Midbrain (tissue), 1 donor: Measurements from ENCODE around the gene NGLY1.

Source experiments
- DNase-seq: peaks from one replicate; lab custom pipeline; 2025; lab: John Stamatoyannopoulos, UW

NGLY1 gene

DNA sequence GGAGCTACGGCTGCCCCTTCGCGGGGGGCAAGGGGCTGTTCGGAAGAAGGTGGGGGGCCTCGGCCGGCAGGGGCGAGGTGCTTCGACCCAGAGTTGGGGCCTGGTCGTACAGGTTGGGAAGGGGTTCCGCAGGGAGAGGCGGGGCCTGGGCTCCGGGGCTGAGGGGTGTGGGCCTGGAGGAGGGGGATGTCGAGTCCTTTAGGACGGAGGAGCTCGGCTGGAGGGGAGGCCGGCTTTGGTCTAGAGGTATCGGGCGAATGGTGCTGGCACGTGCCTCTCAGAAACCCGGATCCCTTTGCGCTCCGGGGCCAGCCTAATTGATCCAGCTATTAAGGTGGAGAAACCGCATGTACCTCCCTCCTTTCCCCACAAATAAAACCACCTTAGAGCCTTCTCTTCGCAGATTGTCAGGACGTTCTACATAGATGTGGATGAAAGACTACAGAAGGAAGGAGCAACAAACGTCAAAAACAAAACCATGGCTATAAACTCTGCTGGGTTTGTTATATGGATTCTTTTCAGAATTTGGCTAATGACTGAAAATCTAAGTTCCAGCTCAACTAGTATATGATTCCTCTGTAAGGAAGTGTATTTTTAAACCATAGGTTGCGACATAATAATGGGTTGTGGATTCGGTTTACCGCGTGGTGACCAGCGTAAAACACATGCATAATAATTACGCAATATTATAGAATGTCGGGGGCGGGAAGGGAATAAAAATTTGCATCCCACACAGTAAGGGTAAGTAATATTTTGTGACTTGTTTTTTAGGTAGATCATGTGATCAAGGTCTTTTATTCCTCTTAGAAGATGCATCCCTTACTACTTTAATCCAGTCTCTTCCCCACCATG lies 644 bp upstream of the NGLY1 start:
- no peak for DNase-seq

DNA sequence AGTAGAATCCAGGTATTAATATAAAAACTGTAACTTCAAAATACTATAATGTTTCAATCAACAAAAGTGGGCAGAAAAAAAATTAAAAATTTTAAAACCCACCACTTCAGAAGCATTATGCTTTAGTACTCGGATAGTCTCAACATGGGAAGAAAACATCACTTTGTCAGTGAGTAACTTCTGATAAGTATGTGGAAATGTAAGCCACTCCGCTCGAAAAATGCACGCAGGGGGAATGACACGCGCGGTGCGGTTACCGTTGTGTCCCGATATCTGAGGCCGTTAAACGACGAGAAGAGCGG lies 656 bp downstream of the NGLY1 start:
- no peak for DNase-seq

DNA sequence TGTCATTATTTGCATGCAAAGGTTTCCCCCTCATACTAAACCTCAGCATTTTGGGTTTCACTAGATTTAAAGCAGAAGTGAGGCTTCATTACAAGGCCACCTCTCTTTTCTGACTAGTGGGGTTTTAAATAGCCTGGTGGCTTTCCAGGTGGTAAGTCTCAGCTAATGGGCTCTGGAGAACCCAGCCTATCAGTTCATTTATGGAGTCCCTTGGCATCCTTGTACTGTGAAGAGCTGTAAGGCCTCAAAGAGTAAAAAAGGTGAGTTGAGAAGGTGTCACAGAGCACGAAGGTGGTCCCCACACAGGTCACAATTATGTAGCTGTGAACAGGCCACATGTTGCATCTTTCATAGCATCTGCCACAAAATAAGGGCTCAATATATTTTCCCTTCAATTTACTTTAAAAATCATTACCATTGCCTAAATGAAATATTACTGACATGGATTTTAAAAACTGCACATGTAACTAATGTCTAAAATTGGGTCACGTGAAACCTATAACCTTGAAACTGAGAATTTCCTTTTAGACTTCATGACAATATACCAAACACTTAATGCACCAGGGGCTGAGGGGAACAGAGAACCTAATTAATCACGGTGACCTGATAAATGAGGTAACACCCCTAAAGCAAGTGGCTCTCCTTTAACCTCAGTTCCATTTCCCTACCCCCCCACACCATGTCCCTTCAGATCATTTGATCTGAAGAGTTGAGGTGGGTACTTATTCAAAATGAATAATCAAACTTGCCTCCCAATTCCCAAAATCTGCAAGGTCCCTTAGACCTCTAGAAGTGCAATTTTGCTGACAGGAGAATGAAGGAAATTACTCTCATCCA lies 1.3 kb downstream of the NGLY1 start:
- DNase-seq = no peak

DNA sequence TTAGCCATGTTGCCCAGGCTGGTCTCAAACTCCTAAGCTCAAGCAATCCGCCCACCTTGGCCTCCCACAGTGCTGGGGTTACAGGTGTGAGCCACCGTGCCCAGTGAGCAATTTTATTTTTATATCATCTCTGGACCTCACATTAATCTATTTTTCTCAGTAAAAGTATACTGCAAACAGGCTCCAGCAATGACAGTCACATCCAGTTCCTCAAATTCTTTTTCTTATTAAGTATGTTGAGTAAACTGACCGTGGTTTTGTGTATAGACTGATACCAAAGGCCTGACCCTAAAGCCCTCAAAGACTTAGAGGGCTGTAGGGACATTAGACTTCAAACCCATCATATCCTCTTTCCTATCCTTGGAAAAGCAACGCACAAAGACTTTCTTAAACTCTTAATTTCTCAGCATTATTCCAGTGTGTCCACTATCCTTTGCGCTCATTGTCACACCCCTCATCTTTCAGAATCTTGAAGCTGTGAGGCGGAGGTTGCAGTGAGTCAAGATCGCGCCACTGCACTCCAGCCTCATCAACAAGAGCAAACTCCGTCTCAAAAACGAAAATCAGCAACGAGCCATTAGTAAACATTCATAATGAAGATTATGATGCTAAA lies 2.0 kb downstream of the NGLY1 start:
- DNase-seq = no peak

DNA sequence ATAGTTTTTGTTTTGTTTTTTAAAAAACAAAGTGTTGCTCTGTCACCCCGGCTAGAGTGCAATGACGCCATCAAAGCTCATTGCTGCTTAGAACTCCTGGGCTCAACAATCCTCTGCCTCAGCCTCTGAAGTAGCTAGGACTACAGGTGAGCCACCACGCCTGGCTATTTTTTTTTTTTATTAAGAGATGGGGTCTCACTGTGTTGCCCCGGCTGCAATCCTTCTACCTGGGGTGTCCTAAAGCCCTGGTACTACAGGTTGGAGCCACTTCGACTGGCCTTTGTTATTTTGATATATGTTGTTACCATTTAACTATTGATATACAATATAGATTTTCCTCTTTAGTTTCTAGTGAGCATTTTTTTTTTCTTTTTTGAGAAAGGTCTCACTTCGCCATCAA lies 2.6 kb downstream of the NGLY1 start:
- no peak for DNase-seq

DNA sequence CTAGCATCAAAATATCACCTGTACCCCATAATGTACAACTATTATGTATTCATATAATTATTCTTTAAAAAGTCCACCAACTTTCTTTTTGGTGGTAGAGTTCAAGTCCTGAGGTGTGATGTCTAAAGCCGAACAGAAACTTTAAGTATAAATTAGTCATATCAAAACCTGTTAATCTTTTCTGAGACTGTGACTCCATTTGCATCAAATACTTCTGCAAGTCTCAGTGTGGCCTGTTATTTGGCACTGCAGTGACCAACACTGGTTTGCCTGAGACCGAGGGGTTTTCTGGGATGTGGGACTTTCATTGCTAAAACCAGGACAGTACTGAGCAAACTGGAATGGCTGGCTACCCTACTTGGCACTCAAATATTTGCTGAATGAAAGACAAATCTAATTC lies 7.3 kb downstream of the NGLY1 start:
- no peak for DNase-seq

DNA sequence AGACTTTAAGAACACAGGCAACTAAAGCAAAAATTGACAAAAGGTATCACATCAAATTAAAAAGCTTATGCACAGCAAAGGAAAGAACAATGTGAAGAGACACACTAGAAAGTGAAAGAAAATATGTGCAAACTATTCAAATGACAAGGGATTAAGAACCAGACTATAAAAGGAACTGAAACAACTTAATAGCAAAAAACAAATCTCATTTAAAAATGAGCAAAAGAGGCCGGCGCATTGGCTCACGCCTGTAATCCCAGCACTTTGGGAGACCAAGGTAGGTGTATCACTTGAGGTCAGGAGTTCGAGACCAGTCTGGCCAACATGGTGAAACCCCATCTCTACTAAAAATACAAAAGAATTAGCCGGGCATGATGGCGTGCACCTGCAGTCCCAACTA lies 14.4 kb downstream of the NGLY1 start:
- no peak for DNase-seq

DNA sequence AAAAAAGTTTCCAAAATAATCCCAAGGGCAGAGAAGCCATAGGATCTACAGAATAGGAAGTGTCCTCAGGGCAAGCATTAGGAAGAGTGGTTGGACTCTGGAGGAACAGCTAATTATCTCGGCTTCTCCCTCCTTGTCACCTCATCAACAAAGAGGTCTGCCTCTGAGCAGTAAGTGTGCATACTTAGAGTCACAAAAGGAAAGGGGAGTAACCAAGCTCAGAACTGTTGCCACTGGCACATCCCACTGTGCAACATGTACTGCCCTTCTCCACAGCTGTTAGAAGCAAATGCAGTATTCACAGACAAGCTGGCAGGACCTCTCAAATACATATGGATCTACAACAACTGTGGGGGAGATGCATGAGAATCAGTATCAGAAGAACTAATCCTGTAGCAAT lies 31.5 kb downstream of the NGLY1 start:
- no peak for DNase-seq

DNA sequence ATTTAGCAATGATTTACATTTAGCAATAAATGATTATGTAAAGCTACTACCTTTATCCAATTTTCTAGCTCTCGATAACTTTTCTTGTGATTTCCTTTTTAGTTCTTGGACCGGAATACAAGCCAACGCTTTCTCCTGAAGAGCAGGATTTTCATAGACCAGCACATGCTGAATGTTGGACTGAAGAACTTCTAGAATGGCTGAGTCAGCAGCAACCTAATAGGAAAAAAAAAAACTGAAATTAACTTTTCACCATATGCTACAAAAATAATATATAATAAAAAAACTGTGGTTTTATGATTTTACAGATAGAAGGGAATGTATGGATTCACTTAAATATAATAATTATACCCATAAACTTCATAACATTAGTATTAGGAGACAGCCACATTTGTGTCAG lies 32.2 kb downstream of the NGLY1 start:
- no peak for DNase-seq

DNA sequence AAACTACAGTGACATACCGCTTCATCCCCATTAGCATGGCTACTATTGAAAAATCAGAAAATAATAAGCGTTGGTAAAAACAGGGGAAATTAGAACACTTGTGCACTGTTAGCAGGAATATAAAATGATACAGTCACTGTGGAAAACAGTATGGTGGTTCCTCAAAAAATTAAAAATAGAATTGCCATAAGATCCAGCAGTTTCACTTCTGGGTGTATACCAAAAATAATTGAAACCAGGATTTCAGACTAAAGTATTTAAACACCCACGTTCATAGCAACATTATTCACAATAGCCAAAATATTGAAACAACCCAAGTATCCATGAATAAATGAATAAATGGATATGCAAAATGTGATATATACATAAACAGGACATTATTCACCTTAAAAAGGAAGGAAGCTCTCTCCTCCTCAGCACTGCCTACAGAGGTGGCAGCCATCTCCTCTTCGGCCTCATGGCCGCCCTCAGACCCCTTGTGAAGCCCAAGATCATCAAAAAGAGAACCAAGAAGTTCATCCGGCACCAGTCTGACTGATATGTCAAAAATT lies 34.1 kb downstream of the NGLY1 start:
- DNase-seq = no peak

DNA sequence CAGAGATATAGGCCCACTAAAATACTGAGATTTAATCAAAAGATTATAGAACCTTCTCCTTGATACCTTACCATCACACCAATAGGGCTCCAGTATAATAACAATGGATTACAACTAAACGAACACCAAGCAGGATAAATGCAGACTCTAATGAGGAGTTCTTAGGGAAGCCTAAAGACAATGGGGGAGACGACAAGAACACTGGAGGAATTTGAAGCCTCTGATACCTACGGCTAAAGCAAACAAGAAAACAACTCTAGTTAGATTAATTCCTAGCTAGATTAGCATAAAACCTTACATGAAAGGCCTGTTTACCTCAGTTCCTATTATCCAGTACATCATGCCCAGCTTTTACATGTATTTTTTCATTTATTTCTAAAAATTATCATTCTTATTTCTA lies 35.1 kb downstream of the NGLY1 start:
- no peak for DNase-seq

DNA sequence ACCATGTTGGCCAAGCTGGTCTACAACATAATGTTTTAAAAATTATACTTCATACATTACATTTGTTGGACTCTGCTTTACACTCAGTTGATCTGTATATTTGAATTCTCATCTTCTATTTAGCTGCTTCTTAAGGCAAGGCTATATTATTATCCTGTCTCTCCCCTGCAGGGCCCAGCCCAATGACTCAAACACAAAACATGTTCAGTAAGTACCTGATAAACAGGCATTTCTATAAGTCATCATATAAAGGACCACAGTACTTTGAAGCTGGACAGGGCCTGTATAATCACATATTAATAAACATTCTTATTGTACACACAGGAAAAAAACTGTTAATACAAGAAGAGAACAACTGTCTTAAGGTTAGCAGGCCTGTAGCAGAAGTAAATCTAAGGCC lies 36.2 kb downstream of the NGLY1 start:
- DNase-seq = no peak

DNA sequence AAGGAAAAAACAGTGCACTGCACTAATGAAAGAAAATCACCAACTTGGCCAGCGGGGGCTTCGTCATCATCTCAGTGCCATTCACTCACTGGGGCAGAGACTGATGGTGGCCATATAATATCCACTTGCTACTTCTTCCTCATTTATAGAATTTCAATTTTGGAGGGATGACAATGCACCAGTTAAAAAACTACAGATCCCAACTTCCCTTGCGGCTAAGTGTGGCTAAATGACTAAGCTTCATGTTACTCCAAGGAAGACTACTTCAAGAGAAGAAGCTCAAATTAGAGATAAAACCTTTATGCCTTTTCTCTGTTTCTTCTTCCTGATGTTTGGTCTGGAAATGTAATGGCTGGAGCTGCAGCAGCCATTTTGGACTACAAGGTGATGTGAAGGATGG lies 38.8 kb downstream of the NGLY1 start:
- no peak for DNase-seq

DNA sequence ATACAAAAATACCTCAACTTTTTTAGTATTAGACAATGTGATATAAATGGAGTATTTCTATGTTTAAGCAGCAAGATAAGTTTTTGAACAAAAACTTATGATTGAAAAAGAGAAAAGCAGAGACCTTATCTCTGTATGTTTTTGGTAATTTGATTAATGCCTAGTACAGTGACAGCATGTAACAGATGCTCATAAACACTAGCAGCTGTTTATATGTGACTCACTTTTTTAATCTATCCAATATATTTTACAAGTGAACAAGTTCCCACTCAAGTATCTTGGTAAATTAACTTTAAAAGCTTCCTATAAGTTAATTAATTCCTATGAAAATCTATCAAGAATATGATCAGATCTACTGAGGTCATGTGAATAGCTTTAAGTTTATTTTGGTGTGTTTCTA lies 55.1 kb downstream of the NGLY1 start:
- no peak for DNase-seq

DNA sequence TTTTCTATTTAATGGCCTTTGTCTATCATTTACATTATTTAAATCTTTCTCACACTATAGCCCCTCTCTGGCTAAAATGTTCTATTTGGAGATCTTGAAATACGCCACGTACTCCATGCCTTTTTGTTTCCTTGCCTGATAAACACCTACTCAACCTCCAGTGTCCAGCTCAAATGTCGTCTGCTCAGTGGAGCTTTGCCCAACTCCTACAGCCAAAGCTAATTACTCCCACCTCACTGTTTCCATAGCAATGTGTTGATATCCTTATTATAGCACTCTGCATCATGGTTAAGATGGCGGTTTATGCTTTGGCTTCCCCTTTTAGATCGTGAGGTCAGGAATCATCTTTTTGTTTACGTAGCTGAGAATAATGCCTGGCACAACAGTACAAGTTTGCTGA lies 55.9 kb downstream of the NGLY1 start:
- no peak for DNase-seq

DNA sequence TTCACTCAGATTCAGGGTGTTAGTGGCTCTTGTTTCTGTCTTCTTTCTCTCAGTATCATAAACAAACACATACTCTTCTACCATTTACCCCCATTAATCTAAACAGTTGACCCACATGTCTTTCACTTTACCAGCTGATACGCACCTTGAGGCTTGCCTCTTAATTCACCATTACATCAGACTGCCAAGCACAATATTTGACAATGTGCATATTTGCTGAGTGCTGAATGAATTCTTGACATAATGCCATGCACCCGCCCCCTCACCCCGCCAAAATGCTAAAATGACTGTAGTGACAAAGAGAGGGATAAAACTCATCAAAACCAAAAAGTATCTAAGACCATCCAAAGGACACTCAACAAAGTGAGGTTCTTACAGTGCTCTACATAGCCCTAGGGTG lies 57.4 kb downstream of the NGLY1 start:
- no peak for DNase-seq

DNA sequence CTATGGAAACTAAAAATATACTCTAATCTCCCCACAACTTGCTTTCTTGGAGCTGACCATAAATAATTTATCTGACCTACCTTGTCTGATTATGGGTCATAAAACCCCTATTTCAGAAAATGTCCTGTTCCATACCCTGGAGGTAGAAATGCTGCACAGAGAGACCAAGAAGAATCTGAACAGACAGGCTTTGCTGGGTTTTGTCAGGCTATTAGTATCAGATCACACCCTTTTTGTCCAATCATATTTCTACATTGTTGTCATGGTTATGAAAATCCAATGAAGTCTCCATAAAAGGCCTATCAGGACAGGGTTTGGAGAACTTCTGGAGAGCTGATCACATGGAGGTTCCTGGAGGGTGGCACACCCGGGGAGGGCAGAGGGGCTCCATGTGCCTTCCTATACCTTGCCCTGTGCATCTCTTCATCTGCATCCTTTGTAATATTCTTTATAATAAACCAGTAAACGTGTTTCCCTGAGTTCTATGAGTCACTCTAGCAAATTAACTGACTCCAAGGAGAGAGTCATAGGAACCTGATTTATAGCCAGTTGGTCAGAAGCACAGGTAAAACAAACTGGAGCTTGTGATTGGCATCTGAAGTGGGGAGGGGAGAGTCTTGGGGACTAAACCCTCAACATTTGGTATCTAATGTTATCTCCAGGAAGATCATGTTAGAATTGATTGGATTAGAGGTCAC lies 58.1 kb downstream of the NGLY1 start:
- DNase-seq = no peak

DNA sequence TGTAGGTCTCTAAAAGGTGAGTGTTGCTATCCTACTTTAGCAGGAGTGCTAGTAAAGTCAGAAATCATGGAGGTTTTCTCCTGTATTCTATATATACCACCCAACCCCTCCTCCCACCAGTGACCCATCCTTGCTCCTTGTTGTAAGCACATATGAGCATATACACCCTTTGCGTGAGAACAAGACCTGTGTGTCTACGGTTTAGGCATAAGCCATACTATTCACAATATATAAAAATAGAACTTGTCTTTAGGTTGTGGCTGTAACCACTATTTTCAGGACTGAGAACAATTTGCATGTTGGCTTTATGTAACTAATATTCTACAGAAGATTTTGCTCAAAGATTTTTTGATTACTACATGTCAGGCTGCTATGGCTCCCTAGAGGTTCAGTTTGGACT lies 59.4 kb downstream of the NGLY1 start:
- DNase-seq = no peak

DNA sequence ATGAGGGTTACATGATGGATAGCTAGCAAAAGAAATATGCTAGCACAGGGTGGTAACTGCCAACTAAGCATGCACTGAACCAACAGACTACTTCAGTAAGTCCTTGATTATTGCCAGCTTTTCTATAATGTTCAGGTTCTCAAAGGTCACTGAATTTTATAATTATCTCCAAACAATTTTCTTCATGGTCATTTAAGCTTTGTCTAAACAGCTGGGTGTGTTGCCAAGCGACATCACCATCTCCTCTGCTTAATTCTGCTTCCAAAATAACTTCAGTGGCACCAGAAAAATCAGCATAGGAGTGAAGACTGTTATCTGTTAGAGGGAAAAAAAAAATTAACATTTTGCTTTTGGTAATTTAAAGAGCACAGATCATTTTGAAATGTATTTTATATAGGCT lies 63.9 kb downstream of the NGLY1 start:
- DNase-seq = no peak

DNA sequence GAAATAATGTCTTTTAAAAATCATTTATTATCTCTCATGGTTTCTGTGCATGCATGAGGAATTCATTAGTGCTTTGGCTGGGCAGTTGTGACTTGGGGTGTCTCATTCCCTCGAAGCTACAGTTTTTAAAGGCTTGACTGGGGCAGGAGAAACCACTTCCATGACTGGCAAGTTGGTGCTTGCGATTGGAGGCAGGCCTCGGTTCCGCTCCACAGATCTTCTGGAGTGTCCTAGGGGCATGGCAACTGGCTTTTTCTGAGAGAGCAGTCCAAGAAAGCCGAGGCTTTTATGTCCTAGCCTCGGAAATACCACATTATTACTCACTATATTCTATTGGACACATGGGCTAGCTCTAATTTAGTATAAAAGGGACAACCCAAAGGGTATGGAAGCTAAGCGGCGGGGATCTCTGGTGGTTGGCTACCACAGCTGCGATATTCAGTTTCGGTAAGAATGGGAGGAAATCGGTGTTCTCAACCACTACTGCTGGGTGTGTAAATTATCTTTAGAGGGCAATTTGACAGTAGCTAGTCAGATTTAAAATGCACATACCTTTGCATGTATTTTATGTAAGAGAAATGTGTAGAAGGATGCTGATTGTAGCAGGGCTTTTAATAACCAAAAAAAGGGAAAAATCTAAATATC lies 69.8 kb downstream of the NGLY1 start:
- no peak for DNase-seq

DNA sequence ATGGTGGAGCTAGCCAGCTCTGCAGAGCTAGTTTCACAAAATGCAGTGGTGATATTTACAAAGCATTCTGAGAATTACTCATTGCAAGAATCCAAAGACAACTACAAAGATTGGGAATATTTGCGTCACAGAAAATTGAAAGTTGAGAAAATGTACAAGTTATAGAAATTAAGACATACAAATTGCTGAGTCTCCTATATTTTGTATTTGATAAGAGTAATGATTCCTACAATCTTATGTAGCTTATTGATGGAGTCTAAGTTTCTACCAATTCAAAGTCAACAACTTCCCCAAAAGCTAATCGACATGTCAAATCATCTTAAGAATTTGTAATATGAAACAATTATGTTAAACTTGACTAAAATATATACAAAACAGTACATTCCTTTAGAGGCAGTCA lies 72.2 kb downstream of the NGLY1 start:
- no peak for DNase-seq

DNA sequence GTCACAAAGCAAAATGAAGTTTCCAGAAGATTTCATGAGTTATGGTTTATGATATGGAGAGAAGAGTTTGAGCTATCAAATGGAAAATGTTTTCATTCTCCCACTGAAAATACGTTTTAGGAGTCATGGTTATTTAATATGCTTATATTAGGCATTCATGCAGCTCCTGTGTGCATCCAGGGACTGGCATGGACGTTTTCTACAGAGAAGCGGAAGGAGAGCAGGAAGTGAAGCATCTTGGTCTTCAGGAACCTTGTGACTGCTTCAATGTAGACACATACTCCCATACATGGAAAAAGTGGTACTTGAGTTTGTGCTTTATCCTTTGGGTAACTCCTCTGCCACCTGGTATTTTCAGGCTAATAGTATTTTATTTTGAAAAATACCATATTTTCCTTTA lies 75.2 kb downstream of the NGLY1 start:
- no peak for DNase-seq
